Fibroblast of mammary gland (primary cell): ENCODE results near the gene DLG2.

Experiments used
- DNase-seq: peaks from one replicate; pipeline ENCODE4 v3.0.0-alpha.2; 2010; ENCODE audit warnings: low read depth
- H3K4me3 ChIP-seq: 2 replicates; pipeline ENCODE4 v1.5.1; 2011; ENCODE audit warnings: low read depth, mild to moderate bottlenecking, low read length, moderate library complexity; ENCODE audit not compliant: control insufficient read depth
- CTCF ChIP-seq: conservative IDR thresholded peaks from 2 replicates; pipeline ENCODE4 v1.5.1; 2011; ENCODE audit warnings: low read depth, low read length, inconsistent platforms; ENCODE audit not compliant: control insufficient read depth, insufficient read depth

DLG2 gene

GRCh38 chr11:85165819-85166218 lies 461.3 kb downstream of the DLG2 start:
- DNase-seq = no peak
- H3K4me3 ChIP-seq = no peak overlapping the region
- TF ChIP-seq CTCF = no peak

GRCh38 chr11:85164743-85165142 lies 462.4 kb downstream of the DLG2 start:
- no peak for DNase-seq
- no peak for TF ChIP-seq CTCF

GRCh38 chr11:85154294-85154693 lies 472.9 kb downstream of the DLG2 start:
- no peak for DNase-seq
- TF ChIP-seq CTCF = no peak
- H3K4me3 ChIP-seq = no peak overlapping the region

More at GRCh38 chr11:85164743-85165142, 462.4 kb downstream of the DLG2 start:
- no peak overlapping the region for H3K4me3 ChIP-seq

GRCh38 chr11:85137597-85137996 lies 489.5 kb downstream of the DLG2 start:
- no peak for TF ChIP-seq CTCF
- DNase-seq = no peak
- H3K4me3 ChIP-seq = no peak overlapping the region

- no peak for DNase-seq
- no peak for TF ChIP-seq CTCF
- no peak overlapping the region for H3K4me3 ChIP-seq
Measured at GRCh38 chr11:85133636-85134035, 493.5 kb downstream of the DLG2 start.

- no peak overlapping the region for H3K4me3 ChIP-seq
- peak; percentile 10 for DNase-seq
- TF ChIP-seq CTCF = no peak
Measured at GRCh38 chr11:85132851-85133585, 494.1 kb downstream of the DLG2 start.

- DNase-seq = no peak
- TF ChIP-seq CTCF = no peak
- H3K4me3 ChIP-seq = no peak overlapping the region
Measured at GRCh38 chr11:85127349-85127748, 499.8 kb downstream of the DLG2 start.
